GM10248 (cell line): ENCODE results near the gene GORASP2.

Experiments used
- CTCF ChIA-PET: fragments of 300-600 bp; sonication (Branson Sonifier 250); formaldehyde crosslinking; extraction: SDS; loops from one replicate; lab custom pipeline; 2021; ENCODE audit warnings: antibody characterized with exemption; lab: Yijun Ruan, JAX
- POLR2A ChIA-PET: fragments of 350-650 bp; sonication (Branson Sonifier 250); formaldehyde crosslinking; extraction: SDS; loops from one replicate; lab custom pipeline; 2020; ENCODE audit warnings: antibody characterized with exemption; lab: Yijun Ruan, JAX
- DNase-seq: peaks from one replicate; pipeline ENCODE4 v3.0.0; 2012; ENCODE audit errors: extremely low spot score
- CTCF ChIP-seq: IDR thresholded peaks from 2 replicates; pipeline ENCODE4 v1.5.1; 2012; ENCODE audit warnings: mild to moderate bottlenecking, low read depth; ENCODE audit errors: extremely low read depth, missing control alignments, control extremely low read depth

The GORASP2 gene

DNA sequence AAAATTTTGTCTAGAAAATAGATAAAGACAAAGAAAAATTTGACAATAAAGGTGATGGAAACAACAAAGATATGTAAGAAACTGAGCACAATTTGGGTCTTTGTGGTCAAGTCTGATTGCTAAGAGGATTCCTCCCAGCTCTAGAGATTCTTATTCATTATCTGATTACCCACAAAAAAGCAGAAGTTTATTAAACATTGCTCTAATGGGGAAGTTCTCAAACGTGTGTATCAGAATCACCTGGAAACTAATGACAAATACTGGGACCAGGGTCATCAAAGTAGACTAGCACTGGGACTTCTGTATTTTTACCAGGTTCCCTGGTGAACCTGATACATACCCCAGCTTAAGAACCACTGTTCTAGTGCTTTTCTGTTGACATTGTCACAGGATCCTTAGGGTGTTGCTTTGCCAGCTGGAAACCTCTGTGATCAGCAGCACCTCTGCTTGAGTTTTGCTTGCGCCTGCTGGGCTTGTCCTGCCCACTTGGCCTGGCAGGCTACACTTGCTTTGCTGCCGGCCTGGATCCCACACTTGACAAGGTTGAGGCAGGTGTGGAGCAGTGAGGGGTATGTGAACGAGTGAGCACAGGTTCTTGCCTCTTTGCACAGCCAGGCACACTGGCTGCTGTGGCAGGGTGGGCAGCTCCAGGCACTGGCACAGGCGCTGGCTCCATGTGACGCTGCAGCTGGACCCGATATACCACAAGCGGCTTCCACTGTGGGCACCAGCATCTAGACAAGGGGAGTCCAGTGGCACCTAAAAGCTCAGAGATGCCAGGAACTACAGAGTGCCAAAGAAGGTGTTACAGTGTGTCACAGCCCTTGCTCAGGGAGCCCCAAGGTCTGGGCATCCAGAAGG lies 6.2 kb upstream of the GORASP2 start:
- peak; percentile 18 for DNase-seq
- POLR2A ChIA-PET: no interaction called here
- TF ChIP-seq CTCF: no peak
- CTCF ChIA-PET: interaction anchor here (0.8 to 1.5 kb wide), 4 partner anchors 16 to 1204 kb away, joined by 3 to 4 read pairs (median 4); no protein-coding TSS in a partner anchor

DNA sequence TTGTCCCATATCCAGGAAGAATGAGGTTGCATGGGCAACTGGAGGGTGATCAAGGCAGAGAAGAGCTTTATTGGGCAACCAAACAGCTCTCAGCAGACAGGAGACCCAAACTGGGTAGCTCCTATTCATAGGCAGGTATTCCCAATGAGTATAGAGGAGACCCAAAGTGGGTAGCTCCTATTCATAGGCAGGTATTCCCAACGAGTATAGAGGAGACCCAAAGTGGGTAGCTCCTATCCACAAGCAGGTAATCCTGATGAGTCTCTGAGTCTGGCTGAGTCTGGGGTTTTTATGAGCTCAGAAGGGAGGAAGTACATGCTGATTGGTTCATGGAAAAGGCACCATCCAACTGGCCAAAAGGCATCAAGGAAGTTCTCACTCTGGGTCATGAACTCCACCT lies 5.3 kb upstream of the GORASP2 start:
- TF ChIP-seq CTCF: no peak
- POLR2A ChIA-PET: no interaction called here
- CTCF ChIA-PET: interaction anchor here (0.8 to 1.5 kb wide), 4 partner anchors 17 to 715 kb away, joined by 3 to 4 read pairs (median 3); no protein-coding TSS in a partner anchor
- DNase-seq: no peak

- no peak for TF ChIP-seq CTCF
- DNase-seq: no peak
- ChIA-PET CTCF (interaction anchor here (0.7 to 1.3 kb wide), 4 partner anchors 14 to 552 kb away, joined by 3 read pairs; no protein-coding TSS in a partner anchor), POLR2A (no interaction called here)
Observed at GRCh38 chr2:170924969-170925368, 4.1 kb upstream of the GORASP2 start.

DNA sequence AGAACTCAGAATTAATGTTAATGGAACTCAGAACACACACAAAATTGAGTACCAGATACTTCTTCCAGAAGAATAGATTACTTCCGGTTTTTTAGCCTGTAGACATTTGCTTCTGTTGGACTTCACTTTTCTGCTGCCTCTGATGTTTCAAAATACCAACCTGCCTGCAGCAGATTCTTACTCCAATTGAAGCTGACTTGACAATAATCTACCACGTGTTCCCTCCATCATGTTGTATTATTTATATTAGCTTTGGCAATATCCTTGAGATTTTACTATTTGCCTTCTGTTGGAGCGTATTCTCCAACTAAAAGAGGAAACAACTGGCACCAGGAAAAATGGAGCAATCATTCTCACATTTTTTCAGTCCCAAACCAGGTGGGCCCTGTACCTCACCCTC lies 3.1 kb upstream of the GORASP2 start:
- TF ChIP-seq CTCF: no peak
- ChIA-PET POLR2A (no interaction called here), CTCF (interaction anchor here (1.1 kb wide), 1 partner anchor 15 kb away, joined by 3 read pairs; no protein-coding TSS in a partner anchor)
- no peak for DNase-seq

GRCh38 chr2:170926743-170927297 lies 2.2 kb upstream of the GORASP2 start:
- ChIA-PET POLR2A (no interaction called here), CTCF (interaction anchor here (1.1 kb wide), 1 partner anchor 14 kb away, joined by 3 read pairs; no protein-coding TSS in a partner anchor)
- DNase-seq: no peak
- TF ChIP-seq CTCF: no peak

GRCh38 chr2:170928036-170928823 lies 823 bp upstream of the GORASP2 start:
- POLR2A ChIA-PET: interaction anchor here (0.6 to 1.7 kb wide), 3 partner anchors 9 to 762 kb away, joined by 3 to 9 read pairs (median 4); partner anchors contain the start of gene DYNC1I2
- no peak for TF ChIP-seq CTCF
- DNase-seq: no peak
- CTCF ChIA-PET: interaction anchor here (0.6 to 3.9 kb wide), 42 partner anchors 8 to 1532 kb away, joined by 3 to 59 read pairs (median 4); partner anchors contain the start of gene TLK1
